Peyer's patch (tissue), 4 donors: ENCODE results near the gene ZNF846. TPM values are rescaled to one million over a fixed set of nuclear protein-coding genes. Genes with fewer than 3 reads are reported as not detected.
A peak's percentile ranks its signal among the peaks of the same experiment; 100 is the strongest.
"Not testable (repeated sequence)": the region's sequence is repeated elsewhere in the genome, so short reads cannot be mapped to it uniquely, and the experiment has no call there.

Experiments
- DNase-seq, 3 donors: peaks; one replicate each; pipeline ENCODE4 v3.0.0-alpha.2; 2017 to 2019
- H3K27ac ChIP-seq, 4 donors: fragments of 200-600 bp; sonication (generic); one replicate each; pipeline ENCODE4 v1.5.1; 2016 to 2019
- H3K27me3 ChIP-seq, 2 donors: fragments of 200-600 bp; sonication (generic); one replicate each; pipeline ENCODE4 v1.5.1; 2019
- H3K36me3 ChIP-seq, 3 donors: fragments of 200-600 bp; sonication (generic); one replicate each; pipeline ENCODE4 v1.5.1; 2016 to 2019
- H3K4me1 ChIP-seq, 4 donors: fragments of 200-600 bp; sonication (generic); one replicate each; pipeline ENCODE4 v1.5.1; 2016 to 2019
- H3K4me3 ChIP-seq, 4 donors: fragments of 200-600 bp; sonication (generic); 1 replicate in 3 of 4; 2 replicates in 1 of 4; pipeline ENCODE4 v1.5.1; 2016 to 2019; ENCODE audit warnings: mild to moderate bottlenecking in 1 of 4
- H3K9me3 ChIP-seq, 4 donors: fragments of 200-600 bp; sonication (generic); one replicate each; pipeline ENCODE4 v1.5.1; 2016 to 2019; ENCODE audit warnings: mild to moderate bottlenecking in 1 of 4
- POLR2A ChIP-seq, 2 donors: fragments of 450-650 bp; IDR thresholded peaks; one replicate each; pipeline ENCODE4 v1.5.1; 2017; ENCODE audit warnings: antibody characterized with exemption in 2 of 2, mild to moderate bottlenecking in 2 of 2, moderate library complexity in 2 of 2
- total RNA-seq, 4 donors: library from RNA; depleted of rRNA; stranded (reverse); fragments of >200 nt; gene quantifications; one replicate each; pipeline ENCODE4 v1.1.0, GENCODE V29; 2016
- TF ChIP-seq, protein P1 (sequence below), 6 experiments: fragments of 450-650 bp in 4 of 6; fragments of 200-600 bp in 2 of 6; sonication (generic) in 1 of 6; IDR thresholded peaks; one replicate each; pipeline ENCODE4 v1.5.1; 2017 to 2019; ENCODE audit warnings: antibody characterized with exemption in 6 of 6, mild to moderate bottlenecking in 3 of 6, moderate library complexity in 1 of 6

ZNF846 gene
- total RNA-seq, 4 donors from 2014 or later = 6.8 to 20.6 (median 14.8) TPM

DNA sequence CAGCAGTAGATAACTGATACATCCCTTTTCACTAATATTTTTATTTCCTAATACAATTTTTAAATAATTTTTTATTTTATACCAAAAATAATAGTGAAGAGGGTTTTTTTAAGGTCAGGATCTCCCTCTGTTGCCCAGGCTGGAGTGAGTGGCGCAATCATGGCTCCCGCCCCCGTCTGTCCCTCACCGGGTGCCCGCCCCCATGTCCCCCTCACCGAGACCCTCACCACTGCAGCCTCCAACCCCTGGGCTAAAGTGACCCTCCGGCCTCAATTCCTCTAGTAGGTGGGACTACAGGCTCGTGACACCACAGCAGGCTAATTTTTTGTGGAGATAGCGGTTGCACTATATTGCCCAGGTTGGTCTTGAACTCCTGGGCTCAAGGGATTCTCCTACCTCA lies 17.8 kb upstream of the ZNF846 start:
- no peak for DNase-seq
- peak overlapping the region; percentile 53 to 92 (median 74) for H3K4me3 ChIP-seq
- no peaks in the 10 kb centered on the region for H3K36me3 ChIP-seq
- peaks cover 0 to 24% (median under 1%) of the 10 kb centered on the region in 4 donors for H3K4me1 ChIP-seq
- H3K27ac ChIP-seq = peak overlapping the region; percentile 89 to 100 (median 98)
- H3K27me3 ChIP-seq = no peaks in the 10 kb centered on the region
- no peaks in the 10 kb centered on the region for H3K9me3 ChIP-seq
- TF ChIP-seq POLR2A (IDR thresholded peaks at IDR 0.05) = no peak
- TF ChIP-seq, protein P1, sequence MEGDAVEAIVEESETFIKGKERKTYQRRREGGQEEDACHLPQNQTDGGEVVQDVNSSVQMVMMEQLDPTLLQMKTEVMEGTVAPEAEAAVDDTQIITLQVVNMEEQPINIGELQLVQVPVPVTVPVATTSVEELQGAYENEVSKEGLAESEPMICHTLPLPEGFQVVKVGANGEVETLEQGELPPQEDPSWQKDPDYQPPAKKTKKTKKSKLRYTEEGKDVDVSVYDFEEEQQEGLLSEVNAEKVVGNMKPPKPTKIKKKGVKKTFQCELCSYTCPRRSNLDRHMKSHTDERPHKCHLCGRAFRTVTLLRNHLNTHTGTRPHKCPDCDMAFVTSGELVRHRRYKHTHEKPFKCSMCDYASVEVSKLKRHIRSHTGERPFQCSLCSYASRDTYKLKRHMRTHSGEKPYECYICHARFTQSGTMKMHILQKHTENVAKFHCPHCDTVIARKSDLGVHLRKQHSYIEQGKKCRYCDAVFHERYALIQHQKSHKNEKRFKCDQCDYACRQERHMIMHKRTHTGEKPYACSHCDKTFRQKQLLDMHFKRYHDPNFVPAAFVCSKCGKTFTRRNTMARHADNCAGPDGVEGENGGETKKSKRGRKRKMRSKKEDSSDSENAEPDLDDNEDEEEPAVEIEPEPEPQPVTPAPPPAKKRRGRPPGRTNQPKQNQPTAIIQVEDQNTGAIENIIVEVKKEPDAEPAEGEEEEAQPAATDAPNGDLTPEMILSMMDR (IDR thresholded peaks at IDR 0.05) = no peak

DNA sequence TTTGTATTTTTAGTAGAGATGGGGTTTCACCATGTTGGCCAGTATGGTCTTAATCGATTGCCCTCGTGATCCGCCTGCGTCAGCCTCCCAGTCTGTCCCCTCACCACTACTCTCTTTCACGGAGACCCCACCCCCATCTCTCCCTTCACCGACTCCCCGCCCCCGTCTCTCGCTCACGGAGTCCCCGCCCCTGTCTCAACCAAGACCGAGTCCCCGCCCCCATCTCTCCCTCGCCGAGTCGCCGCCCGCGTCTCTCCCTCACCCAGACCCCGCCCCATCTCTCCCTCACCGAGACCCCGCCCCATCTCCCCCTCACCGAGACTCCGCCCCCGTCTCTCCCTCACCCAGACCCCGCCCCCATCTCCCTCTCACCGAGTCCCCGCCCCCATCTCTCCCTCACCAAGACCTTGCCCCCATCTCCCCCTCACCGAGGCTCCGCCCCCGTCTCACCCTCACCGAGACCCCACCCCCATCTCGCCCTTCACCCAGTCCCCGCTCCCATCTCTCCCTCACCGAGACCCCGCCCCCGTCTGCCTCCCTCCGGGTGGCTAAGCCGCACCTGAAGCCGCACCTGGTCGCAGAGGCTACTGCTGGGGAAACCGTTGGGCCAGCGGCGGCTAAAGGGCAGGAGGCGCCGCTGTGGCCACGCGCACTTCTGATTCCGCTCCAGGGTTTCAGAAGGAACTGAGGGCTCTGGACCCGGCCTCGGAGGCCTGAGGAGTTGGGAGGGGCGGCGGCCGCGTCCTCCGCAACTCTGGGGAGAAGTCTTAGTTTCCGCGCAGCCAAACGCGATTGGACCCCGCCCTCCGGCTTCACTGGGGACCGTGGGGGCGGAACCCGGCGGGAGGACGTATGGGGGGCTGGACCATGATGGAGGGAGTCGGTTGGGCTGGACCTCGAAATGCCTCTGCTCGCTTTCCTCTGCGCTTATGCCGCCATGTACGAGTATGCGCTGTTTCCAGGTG lies 17.1 kb upstream of the ZNF846 start:
- H3K27me3 ChIP-seq = no peaks in the 10 kb centered on the region
- peak overlapping the region; percentile 89 to 100 (median 98) for H3K27ac ChIP-seq
- DNase-seq = peak; percentile 98 to 100 (median 99)
- no peaks in the 10 kb centered on the region for H3K9me3 ChIP-seq
- peaks cover 0 to 17% (median 0%) of the 10 kb centered on the region in 4 donors for H3K4me1 ChIP-seq
- no peaks in the 10 kb centered on the region for H3K36me3 ChIP-seq
- TF ChIP-seq POLR2A (IDR thresholded peaks at IDR 0.05) = peak; percentile 88 to 94
- TF ChIP-seq, protein P1 (IDR thresholded peaks at IDR 0.05) = no peak
- peak overlapping the region; percentile 53 to 92 (median 74) for H3K4me3 ChIP-seq

DNA sequence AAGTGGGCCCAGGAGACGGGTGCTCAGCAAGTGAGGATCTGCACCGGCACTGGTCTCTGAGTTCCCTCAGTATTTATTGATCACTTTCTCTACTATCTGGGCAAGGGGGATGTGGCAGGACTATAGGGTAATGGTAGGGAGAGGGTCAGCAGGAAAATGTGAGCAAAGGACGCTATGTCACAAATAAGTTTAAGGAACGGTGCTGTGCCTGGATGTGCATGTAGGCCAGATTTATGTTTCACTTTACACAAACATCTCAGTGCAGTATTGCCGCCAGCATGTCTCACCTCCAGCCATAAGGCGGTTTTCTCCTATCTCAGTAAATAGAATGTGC lies 15.6 kb upstream of the ZNF846 start:
- not testable (repeated sequence) for DNase-seq, H3K36me3 ChIP-seq, H3K9me3 ChIP-seq, H3K4me1 ChIP-seq, H3K27me3 ChIP-seq, H3K4me3 ChIP-seq
- H3K27ac ChIP-seq = peak overlapping the region in 2 of 4 donors; percentile 97 to 100

DNA sequence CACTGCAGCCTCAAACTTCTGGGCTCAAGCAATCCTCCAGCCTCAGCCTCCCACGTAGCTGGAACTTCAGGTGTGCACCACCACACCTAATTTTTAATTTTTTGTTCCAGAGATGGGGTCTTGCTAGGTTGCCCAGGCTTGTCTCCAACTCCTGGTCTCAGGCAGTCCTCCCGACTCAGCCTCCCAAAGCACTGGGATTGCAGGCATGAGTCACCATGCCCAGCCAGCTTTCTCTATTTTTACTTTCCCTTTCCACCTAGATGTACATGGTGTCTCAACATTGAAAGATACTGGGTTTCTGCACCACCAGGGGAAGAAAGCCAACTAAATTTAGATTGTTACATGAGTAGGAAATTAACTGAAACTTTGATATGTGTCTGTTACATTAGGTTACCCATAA lies 13.8 kb upstream of the ZNF846 start:
- Histone ChIP-seq H3K36me3 (no peaks in the 10 kb centered on the region), H3K9me3 (no peaks in the 10 kb centered on the region), H3K27ac (no peak overlapping the region), H3K27me3 (no peaks in the 10 kb centered on the region), H3K4me1 (peaks cover 0 to 10% (median 0%) of the 10 kb centered on the region in 4 donors), H3K4me3 (no peak overlapping the region)
- no peak for TF ChIP-seq POLR2A (IDR thresholded peaks at IDR 0.05)
- TF ChIP-seq, protein P1 (IDR thresholded peaks at IDR 0.05) = no peak
- no peak for DNase-seq

DNA sequence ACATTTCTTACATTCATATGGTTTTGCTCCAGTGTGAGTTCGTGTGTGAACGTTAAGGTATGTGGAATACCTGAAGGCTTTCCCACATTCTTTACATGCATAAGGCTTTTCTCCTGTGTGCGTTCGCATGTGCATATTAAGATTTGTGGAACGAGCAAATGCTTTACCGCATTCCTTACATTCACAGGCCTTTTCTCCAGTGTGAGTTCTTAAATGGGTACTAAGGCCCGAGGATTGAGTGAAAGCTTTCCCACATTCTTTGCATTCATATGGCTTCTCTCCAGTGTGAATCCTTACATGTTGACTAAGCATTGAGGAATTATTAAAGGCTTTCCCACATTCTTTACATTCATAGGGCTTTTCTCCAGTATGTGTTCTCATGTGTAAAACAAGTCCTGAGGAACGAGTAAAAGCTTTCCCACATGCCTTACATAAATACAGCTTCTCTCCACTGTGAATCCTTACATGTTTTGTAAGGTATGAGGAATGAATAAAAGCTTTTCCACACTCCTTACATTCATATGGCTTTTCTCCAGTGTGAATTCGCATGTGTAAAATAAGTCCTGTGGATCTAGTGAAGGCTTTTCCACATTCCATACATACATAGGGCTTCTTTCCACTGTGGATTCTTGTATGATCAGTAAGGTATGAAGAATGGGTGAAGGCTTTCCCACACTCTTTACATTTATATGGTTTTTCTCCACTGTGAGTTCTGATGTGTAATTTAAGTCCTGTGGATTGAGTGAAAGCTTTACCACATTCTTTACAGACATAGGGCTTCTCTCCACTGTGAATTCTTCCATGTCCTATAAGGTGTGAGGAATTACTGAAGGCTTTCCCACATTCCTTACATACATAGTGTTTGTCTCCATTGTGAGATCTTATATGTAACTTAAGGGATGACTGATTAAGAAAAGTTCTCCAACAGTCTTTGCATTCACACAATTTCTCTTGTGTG lies 10.7 kb downstream of the ZNF846 start:
- Histone ChIP-seq H3K9me3 (peaks cover 0 to 52% (median 13%) of the 10 kb centered on the region in 4 donors), H3K36me3 (peaks cover 0 to 52% (median 5%) of the 10 kb centered on the region in 3 donors)

More for the DNA sequence above, 10.7 kb downstream of the ZNF846 start:
- H3K4me3 ChIP-seq = no peak overlapping the region
- H3K27ac ChIP-seq = no peak overlapping the region
- no peak for DNase-seq
- no peak for TF ChIP-seq POLR2A (IDR thresholded peaks at IDR 0.05)
- TF ChIP-seq, protein P1 (IDR thresholded peaks at IDR 0.05) = no peak
- H3K27me3 ChIP-seq = no peaks in the 10 kb centered on the region
- no peaks in the 10 kb centered on the region for H3K4me1 ChIP-seq
